Ovary (tissue), 9 donors: ENCODE results near the gene WASF2. TPM values are rescaled to one million over a fixed set of nuclear protein-coding genes. Genes with fewer than 3 reads are reported as not detected.

Experiments used
- DNase-seq, 5 donors: peaks; one replicate each; pipeline ENCODE4 v3.0.0-alpha.2; 2019 to 2020
- H3K27ac ChIP-seq, 2 donors: fragments of 200-600 bp; one replicate each; pipeline versions ENCODE4 v1.5.1 to v1.8.0; 2019 to 2022
- H3K27me3 ChIP-seq: fragments of 200-600 bp; one replicate; pipeline ENCODE4 v1.8.0; 2022
- H3K36me3 ChIP-seq: fragments of 200-600 bp; sonication (generic); one replicate; pipeline ENCODE4 v1.5.1; 2019
- H3K4me1 ChIP-seq: one replicate; pipeline ENCODE4 v1.8.1; 2013; ENCODE audit warnings: mild to moderate bottlenecking, moderate library complexity; ENCODE audit not compliant: insufficient read depth
- H3K4me3 ChIP-seq: fragments of 200-600 bp; sonication (generic); one replicate; pipeline ENCODE4 v1.5.1; 2017
- H3K9me3 ChIP-seq, 2 donors: fragments of 200-600 bp in 1 of 2; sonication (generic) in 1 of 2; one replicate each; pipeline versions ENCODE4 v1.5.1 to v1.8.1; 2013 to 2019; ENCODE audit warnings: mild to moderate bottlenecking in 1 of 2, moderate library complexity in 1 of 2
- CTCF ChIP-seq, 3 donors: fragments of 450-650 bp in 2 of 3; fragments of 200-600 bp in 1 of 3; IDR thresholded peaks; one replicate each; pipeline versions ENCODE4 v1.5.1 to v1.8.0; 2016 to 2022; ENCODE audit warnings: antibody characterized with exemption in 3 of 3, mild to moderate bottlenecking in 1 of 3
- EP300 ChIP-seq: sonication (generic); formaldehyde crosslinking; IDR thresholded peaks from one replicate; pipeline ENCODE4 v1.6.1; 2017; ENCODE audit warnings: antibody characterized with exemption
- POLR2A ChIP-seq: fragments of 450-650 bp; IDR thresholded peaks from one replicate; pipeline ENCODE4 v1.6.1; 2017; ENCODE audit warnings: antibody characterized with exemption, mild to moderate bottlenecking, moderate library complexity
- WGBS, 3 donors: extraction: QIAGEN DNeasy Blood & Tissue Kit in 1 of 3; methylation state at CpG; one replicate each; pipeline versions ENCODE4 v1.1.5 to v1.1.7; 2013 to 2017; 5-methylcytosine and 5-hydroxymethylcytosine counted together
- intact Hi-C, 4 donors: fragments of 100-400 bp; cut with DNase I; formaldehyde crosslinking; loops; one replicate each; pipeline versions ENCODE4 v1.11.0 to v1.15.1; 2022 to 2023
- polyA plus RNA-seq, 2 donors: library from polyadenylated mRNA; stranded (reverse); fragments of 200-250 nt in 1 of 2; fragments of 350-450 nt in 1 of 2; fragmentation: Illumina TruSeq in 1 of 2; extraction: RNeasy Lipid Tissue Mini Kit (QIAGEN cat#74804) in 1 of 2; gene quantifications; one replicate each; pipeline ENCODE4 v1.2.3, GENCODE V29; 2013 to 2014
- total RNA-seq, 7 donors: library from RNA; depleted of rRNA in 2 of 7; stranded (reverse); fragments of >200 nt in 2 of 7; fragmentation: NEBNext Ultra II Directional in 3 of 7; extraction: Animal tissue kit (Norgen Biotek cat#: 25700) in 3 of 7; gene quantifications; one replicate each; pipeline versions ENCODE4 v1.1.0 to v1.2.4, GENCODE V29; 2016 to 2023
- donor health status: DM: no; HTN: no; CAD: no; lungs with moderate emphysema.
- donor health status: DM: no; HTN: no; CAD: no.
- donor health status: Bipolar disorder and iron deficiency.
- donor health status: DM: yes; HTN: yes; CAD: no.
- donor health status: DM: no; HTN: no; CAD: no.
- donor health status: DM: yes; HTN: yes; CAD: no.

WASF2 gene
- total and polyA plus RNA-seq, 9 donors, result 28.0 to 233 (median 153) TPM

GRCh38 chr1:27519331-27520258, 29.6 kb upstream of the WASF2 start:
- 43 to 57% (median 46%) methylated on average over 22 to 24 of the region's 24 CpGs for WGBS, 3 donors
- Histone ChIP-seq H3K4me3 (no peak overlapping the region), H3K27me3 (no peaks in the 10 kb centered on the region), H3K36me3 (no peaks in the 10 kb centered on the region), H3K9me3 (no peaks in the 10 kb centered on the region), H3K4me1 (peaks cover 32% of the 10 kb centered on the region), H3K27ac (peak overlapping the region in 1 of 2 donors; percentile 58)
- intact Hi-C loops, result loop anchor here in 2 of 4 donors (10.0 kb wide), 2 partner anchors 55 to 85 kb away; partner anchors contain the start of gene AHDC1 (in 2 of the 2)
- TF ChIP-seq CTCF (IDR thresholded peaks at IDR 0.05), result no peak
- TF ChIP-seq EP300, result no peak
- TF ChIP-seq POLR2A, result no peak
- peak in 2 of 5 donors; percentile 62 to 70 for DNase-seq

- TF ChIP-seq POLR2A (no peak), EP300 (no peak), CTCF (IDR thresholded peaks at IDR 0.05) (no peak)
Observed at GRCh38 chr1:27518808-27519207, 28.8 kb upstream of the WASF2 start.

GRCh38 chr1:27517907-27518718, 28.1 kb upstream of the WASF2 start:
- Histone ChIP-seq H3K4me3 (no peak overlapping the region), H3K4me1 (peaks cover 24% of the 10 kb centered on the region), H3K27ac (no peak overlapping the region), H3K36me3 (no peaks in the 10 kb centered on the region), H3K9me3 (no peaks in the 10 kb centered on the region), H3K27me3 (no peaks in the 10 kb centered on the region)
- WGBS, 3 donors, result 78 to 83% (median 81%) methylated on average over 21 of the region's 21 CpGs
- TF ChIP-seq EP300, result no peak
- TF ChIP-seq CTCF (IDR thresholded peaks at IDR 0.05), result no peak
- no peak for TF ChIP-seq POLR2A
- DNase-seq, result no peak
- intact Hi-C loops, result no loop called here

More at GRCh38 chr1:27518808-27519207, 28.8 kb upstream of the WASF2 start:
- H3K36me3 ChIP-seq, result no peaks in the 10 kb centered on the region
- no peak for DNase-seq
- 87 to 93% (median 93%) methylated on average over 7 of the region's 7 CpGs for WGBS, 3 donors
- no peaks in the 10 kb centered on the region for H3K27me3 ChIP-seq
- intact Hi-C loops, result no loop called here
- H3K27ac ChIP-seq, result peak overlapping the region in 1 of 2 donors; percentile 58
- no peaks in the 10 kb centered on the region for H3K9me3 ChIP-seq
- no peak overlapping the region for H3K4me3 ChIP-seq
- H3K4me1 ChIP-seq, result peaks cover 29% of the 10 kb centered on the region

GRCh38 chr1:27517301-27517700, 27.3 kb upstream of the WASF2 start:
- H3K36me3 ChIP-seq, result no peaks in the 10 kb centered on the region
- intact Hi-C loops, result no loop called here
- no peak for TF ChIP-seq POLR2A
- TF ChIP-seq CTCF (IDR thresholded peaks at IDR 0.05), result no peak
- TF ChIP-seq EP300, result no peak
- H3K9me3 ChIP-seq, result no peaks in the 10 kb centered on the region
- no peaks in the 10 kb centered on the region for H3K27me3 ChIP-seq
- 76 to 85% (median 82%) methylated on average over 2 of the region's 2 CpGs for WGBS, 3 donors
- H3K4me1 ChIP-seq, result peaks cover 21% of the 10 kb centered on the region
- no peak overlapping the region for H3K27ac ChIP-seq
- no peak overlapping the region for H3K4me3 ChIP-seq
- DNase-seq, result no peak
